Adrenal gland (tissue), 5 donors: Measurements from ENCODE around the gene ST13.
A peak's percentile ranks its signal among the peaks of the same experiment; 100 is the strongest.

Source experiments
- POLR2A ChIP-seq, 2 donors: fragments of 450-650 bp; IDR thresholded peaks; one replicate each; pipeline ENCODE4 v1.6.1; 2017; ENCODE audit warnings: antibody characterized with exemption in 2 of 2, mild to moderate bottlenecking in 2 of 2, moderate library complexity in 1 of 2
- TF ChIP-seq, protein P1 (sequence below), 6 experiments: fragments of 450-650 bp in 4 of 6; fragments of 200-600 bp in 2 of 6; sonication (generic) in 1 of 6; IDR thresholded peaks; 1 replicate in 5 of 6; 2 replicates in 1 of 6; pipeline versions ENCODE4 v1.5.1 to v1.8.0; 2016 to 2021; ENCODE audit warnings: antibody characterized with exemption in 6 of 6, mild to moderate bottlenecking in 2 of 6, moderate library complexity in 1 of 6
- donor health status: DM: no; HTN: no; CAD: no.

DNA sequence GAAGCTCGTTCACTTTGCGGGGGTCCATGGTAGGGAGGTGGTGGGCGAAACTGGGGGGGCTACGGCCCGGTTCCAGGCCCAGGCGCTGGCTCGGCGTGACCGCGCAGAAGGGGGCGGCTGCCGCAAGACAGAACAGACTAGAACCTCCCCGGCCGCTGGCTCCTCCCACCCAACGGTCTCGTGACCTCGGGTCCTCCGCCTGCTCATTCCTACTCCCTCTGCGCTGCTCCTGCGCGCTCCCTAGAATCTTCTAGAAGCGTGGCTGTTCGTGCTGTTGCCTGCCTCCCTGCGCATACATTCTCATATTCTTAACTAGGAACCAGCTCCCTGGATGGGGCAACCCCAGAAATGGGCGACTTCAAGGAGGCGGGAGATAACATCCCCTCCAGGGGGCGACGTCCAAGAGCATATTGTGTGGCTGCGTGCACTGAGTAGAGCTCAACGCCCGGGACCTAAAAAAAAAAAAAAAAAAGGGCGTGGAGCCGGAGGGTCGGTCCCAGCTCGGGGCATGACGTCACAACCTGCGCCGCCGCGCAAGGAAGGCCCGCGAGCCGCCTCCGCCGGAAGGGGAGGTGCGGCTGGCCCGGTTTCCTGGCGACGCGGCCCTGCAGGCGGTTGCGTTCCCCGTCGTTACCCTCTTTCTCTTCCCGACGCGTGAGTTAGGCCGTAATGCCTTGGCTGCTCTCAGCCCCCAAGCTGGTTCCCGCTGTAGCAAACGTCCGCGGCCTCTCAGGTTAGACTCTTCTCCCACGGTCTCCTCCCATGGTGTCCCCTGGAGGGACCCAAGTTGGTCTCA, at the start of gene ST13, which contains the start of gene XPNPEP3:
- TF ChIP-seq POLR2A (IDR thresholded peaks at IDR 0.05) = peak; percentile 63 to 86
- TF ChIP-seq, protein P1, sequence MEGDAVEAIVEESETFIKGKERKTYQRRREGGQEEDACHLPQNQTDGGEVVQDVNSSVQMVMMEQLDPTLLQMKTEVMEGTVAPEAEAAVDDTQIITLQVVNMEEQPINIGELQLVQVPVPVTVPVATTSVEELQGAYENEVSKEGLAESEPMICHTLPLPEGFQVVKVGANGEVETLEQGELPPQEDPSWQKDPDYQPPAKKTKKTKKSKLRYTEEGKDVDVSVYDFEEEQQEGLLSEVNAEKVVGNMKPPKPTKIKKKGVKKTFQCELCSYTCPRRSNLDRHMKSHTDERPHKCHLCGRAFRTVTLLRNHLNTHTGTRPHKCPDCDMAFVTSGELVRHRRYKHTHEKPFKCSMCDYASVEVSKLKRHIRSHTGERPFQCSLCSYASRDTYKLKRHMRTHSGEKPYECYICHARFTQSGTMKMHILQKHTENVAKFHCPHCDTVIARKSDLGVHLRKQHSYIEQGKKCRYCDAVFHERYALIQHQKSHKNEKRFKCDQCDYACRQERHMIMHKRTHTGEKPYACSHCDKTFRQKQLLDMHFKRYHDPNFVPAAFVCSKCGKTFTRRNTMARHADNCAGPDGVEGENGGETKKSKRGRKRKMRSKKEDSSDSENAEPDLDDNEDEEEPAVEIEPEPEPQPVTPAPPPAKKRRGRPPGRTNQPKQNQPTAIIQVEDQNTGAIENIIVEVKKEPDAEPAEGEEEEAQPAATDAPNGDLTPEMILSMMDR (IDR thresholded peaks at IDR 0.05) = peak in 3 of 6 experiments; percentile 14 to 28 (median 20)
